SK-N-MC (cell line): Measurements from ENCODE around the gene LSAMP.
"Not testable (repeated sequence)": the region's sequence is repeated elsewhere in the genome, so short reads cannot be mapped to it uniquely, and the experiment has no call there.

Experiments used
- DNase-seq: peaks from one replicate; pipeline ENCODE4 v3.0.0-alpha.2; 2011; ENCODE audit warnings: low read depth, low spot score
- H3K27ac ChIP-seq: fragments of 200-600 bp; sonication (generic); 2 replicates; pipeline ENCODE4 v1.5.1; 2016; ENCODE audit warnings: mixed run types
- H3K36me3 ChIP-seq: fragments of 200-600 bp; sonication (generic); 2 replicates; pipeline ENCODE4 v1.6.1; 2017; ENCODE audit warnings: antibody characterized with exemption, low read length, mixed read lengths; ENCODE audit not compliant: insufficient read depth
- H3K4me3 ChIP-seq: fragments of 200-600 bp; sonication (generic); 2 replicates; pipeline ENCODE4 v1.5.1; 2016
- H3K9ac ChIP-seq: fragments of 200-600 bp; sonication (generic); 2 replicates; pipeline ENCODE4 v1.8.0; 2017; ENCODE audit warnings: mixed run types, mixed read lengths; ENCODE audit not compliant: insufficient read length
- H3K9me3 ChIP-seq: fragments of 200-600 bp; sonication (generic); 2 replicates; pipeline ENCODE4 v1.6.1; 2017; ENCODE audit warnings: low read depth, mild to moderate bottlenecking, antibody characterized with exemption, low read length, moderate library complexity, mixed read lengths
- EZH2 ChIP-seq: fragments of 200-600 bp; sonication (generic); IDR thresholded peaks from one replicate; pipeline ENCODE4 v1.6.1; 2017; ENCODE audit warnings: antibody characterized with exemption
- FOXP2 ChIP-seq: optimal IDR thresholded peaks from 2 replicates; pipeline ENCODE3; 2011; ENCODE audit warnings: mild to moderate bottlenecking, moderate library complexity; ENCODE audit not compliant: insufficient read depth; ENCODE audit errors: extremely low read length, control extremely low read depth
- POLR2AphosphoS5 ChIP-seq: IDR thresholded peaks from 2 replicates; pipeline ENCODE4 v1.6.1; 2012; ENCODE audit warnings: mild to moderate bottlenecking, low read depth, low read length, borderline replicate concordance

The LSAMP gene

DNA sequence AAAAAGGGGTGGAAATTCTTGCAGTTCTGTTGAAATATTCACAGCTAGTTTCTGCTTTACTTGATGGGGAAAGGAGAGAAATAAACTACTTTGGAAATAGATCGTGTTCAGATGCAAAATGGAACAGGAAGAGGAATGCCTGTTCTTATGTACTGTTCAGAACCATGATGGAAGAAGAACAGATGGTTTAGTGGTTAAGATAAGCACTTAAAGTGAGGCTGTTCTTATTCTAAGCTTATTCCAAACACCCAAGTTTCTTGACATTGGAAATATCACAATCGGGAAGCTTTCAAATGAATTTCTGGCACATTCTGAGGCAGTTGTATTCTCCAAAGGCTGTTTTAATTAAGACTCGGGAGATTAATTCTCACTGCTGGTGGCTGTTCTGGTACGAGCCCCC, 228.5 kb downstream of the LSAMP start:
- TF ChIP-seq POLR2AphosphoS5: no peak
- TF ChIP-seq EZH2: no peak
- no peak for TF ChIP-seq FOXP2
- Histone ChIP-seq H3K36me3 (peaks cover 15% of the 10 kb centered on the region), H3K9ac (no peak overlapping the region), H3K4me3 (no peak overlapping the region), H3K27ac (peak overlapping the region; percentile 27), H3K9me3 (no peaks in the 10 kb centered on the region)
- no peak for DNase-seq

DNA sequence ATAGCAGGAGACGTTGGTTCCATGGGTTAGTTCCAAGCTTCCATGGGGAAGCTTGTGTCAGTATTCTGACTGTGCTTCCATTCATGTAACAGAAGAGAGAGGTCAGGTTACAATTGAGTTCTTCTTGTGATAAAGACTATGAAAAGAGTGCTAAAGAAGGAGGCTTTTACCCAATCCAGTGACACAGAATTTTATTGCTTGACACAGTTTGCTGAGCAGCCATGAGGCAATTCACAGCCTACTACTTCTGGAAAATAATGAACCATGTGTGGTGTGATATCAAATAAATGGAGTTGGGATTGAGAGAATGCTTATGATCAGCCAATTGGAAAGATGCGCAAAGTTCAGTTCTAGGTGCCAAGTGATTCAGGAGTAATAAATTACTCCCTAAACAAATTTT, 233.4 kb downstream of the LSAMP start:
- TF ChIP-seq FOXP2 (no peak), POLR2AphosphoS5 (no peak), EZH2 (no peak)
- H3K36me3 ChIP-seq: peaks cover 30% of the 10 kb centered on the region
- H3K9me3 ChIP-seq: peaks cover 4% of the 10 kb centered on the region; the same call in 1 of the 2 replicates
- no peak overlapping the region for H3K27ac ChIP-seq
- H3K9ac ChIP-seq: no peak overlapping the region
- no peak overlapping the region for H3K4me3 ChIP-seq
- DNase-seq: no peak

DNA sequence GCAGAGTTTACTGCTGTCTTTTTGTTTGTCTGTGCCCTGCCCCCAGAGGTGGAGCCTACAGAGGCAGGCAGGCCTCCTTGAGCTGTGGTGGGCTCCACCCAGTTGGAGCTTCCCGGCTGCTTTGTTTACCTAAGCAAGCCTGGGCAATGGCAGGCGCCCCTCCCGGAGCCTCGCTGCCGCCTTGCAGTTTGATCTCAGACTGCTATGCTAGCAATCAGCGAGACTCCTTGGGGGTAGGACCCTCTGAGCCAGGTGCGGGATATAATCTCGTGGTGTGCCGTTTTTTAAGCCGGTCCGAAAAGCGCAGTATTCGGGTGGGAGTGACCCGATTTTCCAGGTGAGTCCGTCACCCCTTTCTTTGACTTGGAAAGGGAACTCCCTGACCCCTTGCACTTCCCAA, 236.5 kb downstream of the LSAMP start:
- H3K9ac ChIP-seq, H3K9me3 ChIP-seq, DNase-seq, H3K27ac ChIP-seq, H3K4me3 ChIP-seq: not testable (repeated sequence)
- H3K36me3 ChIP-seq: peaks cover 25% of the 10 kb centered on the region

DNA sequence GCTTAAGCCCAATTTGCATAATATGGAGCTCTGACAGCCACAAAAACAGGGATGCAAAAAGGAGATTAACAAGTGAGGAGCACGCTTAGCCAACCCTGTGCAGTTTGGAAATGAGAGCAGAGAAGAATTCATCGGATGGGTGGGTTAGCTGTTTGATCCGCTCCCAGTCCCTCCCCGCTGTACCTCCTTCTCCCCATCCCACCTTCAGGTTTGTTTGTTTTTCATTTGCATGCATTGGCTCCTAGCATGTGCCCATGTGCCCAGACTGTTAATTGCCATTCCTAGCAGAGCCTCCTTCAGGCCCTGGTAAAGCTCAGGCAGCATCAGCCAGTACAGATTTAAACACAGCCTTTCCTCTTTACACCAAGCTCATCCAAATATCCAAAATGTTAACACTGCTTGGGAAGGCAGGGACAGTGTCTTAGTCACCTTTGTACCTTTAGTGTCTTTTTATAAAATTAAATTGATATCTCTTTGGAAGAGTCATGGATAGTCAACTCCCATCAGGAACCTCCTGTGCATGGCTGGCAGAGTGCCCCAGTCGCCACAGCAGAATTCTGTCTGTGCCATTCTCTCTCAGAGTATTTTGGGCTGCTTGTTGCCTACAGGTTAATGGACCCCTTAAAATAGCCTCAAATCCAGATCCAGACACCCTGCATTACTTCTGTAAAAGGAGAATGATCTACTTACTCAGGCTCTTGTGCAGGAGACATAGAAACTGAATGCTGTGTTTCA, 244.2 kb downstream of the LSAMP start:
- Histone ChIP-seq H3K36me3 (no peaks in the 10 kb centered on the region), H3K9me3 (no peaks in the 10 kb centered on the region), H3K27ac (no peak overlapping the region), H3K9ac (no peak overlapping the region), H3K4me3 (no peak overlapping the region)
- TF ChIP-seq FOXP2 (no peak), EZH2 (no peak), POLR2AphosphoS5 (no peak)
- no peak for DNase-seq

DNA sequence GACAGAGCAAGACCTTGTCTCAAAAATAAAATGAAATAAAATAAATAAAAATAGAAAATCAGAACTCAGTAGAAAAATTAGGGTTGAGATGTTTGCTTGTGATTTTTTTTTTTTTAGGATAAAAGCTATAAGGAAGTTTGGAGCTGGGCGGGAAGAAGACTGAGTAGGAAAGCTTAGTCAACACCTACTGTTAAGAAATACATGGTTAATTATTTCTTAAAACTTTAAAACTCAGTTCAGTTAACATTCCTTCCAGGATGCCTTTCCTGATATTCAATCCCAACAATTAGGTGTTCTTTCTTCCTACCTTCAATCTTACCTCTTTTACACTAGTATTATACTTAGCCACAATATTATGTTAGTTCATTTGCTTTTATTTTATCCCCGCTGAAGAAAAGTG, 246.2 kb downstream of the LSAMP start:
- H3K36me3 ChIP-seq: no peaks in the 10 kb centered on the region
- no peaks in the 10 kb centered on the region for H3K9me3 ChIP-seq
- no peak overlapping the region for H3K27ac ChIP-seq
- TF ChIP-seq POLR2AphosphoS5 (no peak), EZH2 (no peak), FOXP2 (no peak)
- DNase-seq: no peak
- no peak overlapping the region for H3K9ac ChIP-seq
- H3K4me3 ChIP-seq: no peak overlapping the region

DNA sequence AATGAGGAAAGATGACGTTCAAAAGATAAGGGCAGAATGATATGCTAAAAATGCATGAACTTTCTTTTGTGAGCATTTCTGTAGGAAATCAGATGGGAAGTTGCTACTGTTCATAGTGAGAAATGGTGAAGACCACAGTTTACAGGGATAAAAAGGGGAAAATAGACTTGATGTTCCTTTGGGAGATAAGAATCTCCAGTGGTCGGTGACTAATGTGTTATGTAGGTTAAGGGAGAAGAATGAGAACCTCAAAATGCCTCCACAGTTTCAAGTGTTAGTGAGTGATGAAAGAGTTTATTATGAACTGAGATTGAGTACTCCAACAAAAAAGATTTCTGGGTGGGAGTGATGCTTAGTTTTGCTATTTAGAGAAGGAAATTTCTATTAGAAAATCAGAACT, 247.2 kb downstream of the LSAMP start:
- Histone ChIP-seq H3K36me3 (no peaks in the 10 kb centered on the region), H3K9me3 (no peaks in the 10 kb centered on the region), H3K4me3 (no peak overlapping the region; the same call in 1 of the 2 replicates), H3K9ac (no peak overlapping the region), H3K27ac (peak overlapping the region; percentile 56; the same call in 1 of the 2 replicates)
- no peak for TF ChIP-seq POLR2AphosphoS5
- TF ChIP-seq FOXP2: no peak
- no peak for TF ChIP-seq EZH2
- DNase-seq: no peak

DNA sequence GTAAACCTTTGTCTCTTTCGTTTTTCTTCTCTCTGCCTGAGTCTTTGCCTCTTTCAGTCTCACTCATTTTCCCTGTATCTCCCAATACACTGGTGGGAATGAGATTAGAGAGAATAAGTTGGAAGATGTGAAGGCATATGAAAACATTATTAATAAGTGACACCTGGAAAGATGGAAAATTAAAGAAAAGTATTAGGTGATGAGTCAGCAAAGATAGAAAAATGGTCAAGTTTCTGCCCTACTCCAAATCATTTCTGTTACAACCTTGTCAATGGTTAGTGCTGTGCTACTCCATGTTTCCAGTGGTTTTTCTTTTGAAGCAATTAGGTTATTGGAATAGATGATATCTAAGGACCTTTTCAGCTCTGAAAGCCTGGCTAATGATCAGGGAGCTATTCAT, 252.8 kb downstream of the LSAMP start:
- no peaks in the 10 kb centered on the region for H3K9me3 ChIP-seq
- no peak overlapping the region for H3K9ac ChIP-seq
- H3K27ac ChIP-seq: 0 out of 2 replicates have a peak overlapping the region, but pooled peaks have one; percentile 9
- no peaks in the 10 kb centered on the region for H3K36me3 ChIP-seq
- H3K4me3 ChIP-seq: no peak overlapping the region
- TF ChIP-seq EZH2 (no peak), POLR2AphosphoS5 (no peak), FOXP2 (no peak)
- no peak for DNase-seq

DNA sequence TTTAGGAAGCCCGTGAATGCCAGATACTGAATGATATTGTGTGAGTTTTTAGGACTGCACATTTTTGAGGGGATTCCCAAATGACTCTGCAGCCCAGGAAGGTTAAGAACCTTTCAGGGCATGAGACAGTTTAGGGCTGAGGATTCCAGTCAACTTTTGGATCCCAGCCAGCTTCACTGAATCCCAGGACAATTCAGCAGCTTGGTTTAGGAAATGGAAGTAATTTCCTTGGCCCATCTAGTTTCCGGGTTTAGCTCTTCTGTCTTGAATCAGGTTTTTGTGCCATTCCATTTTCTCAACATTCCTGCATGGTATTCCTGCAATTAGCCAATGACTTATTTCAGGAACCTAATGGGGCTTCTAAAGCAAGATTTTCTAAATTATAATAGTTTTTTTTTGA, 253.9 kb downstream of the LSAMP start:
- H3K27ac ChIP-seq: no peak overlapping the region
- no peak for TF ChIP-seq POLR2AphosphoS5
- no peak for TF ChIP-seq FOXP2
- TF ChIP-seq EZH2: no peak
- no peak for DNase-seq
- H3K9me3 ChIP-seq: no peaks in the 10 kb centered on the region
- no peak overlapping the region for H3K9ac ChIP-seq
- H3K36me3 ChIP-seq: no peaks in the 10 kb centered on the region
- H3K4me3 ChIP-seq: no peak overlapping the region

DNA sequence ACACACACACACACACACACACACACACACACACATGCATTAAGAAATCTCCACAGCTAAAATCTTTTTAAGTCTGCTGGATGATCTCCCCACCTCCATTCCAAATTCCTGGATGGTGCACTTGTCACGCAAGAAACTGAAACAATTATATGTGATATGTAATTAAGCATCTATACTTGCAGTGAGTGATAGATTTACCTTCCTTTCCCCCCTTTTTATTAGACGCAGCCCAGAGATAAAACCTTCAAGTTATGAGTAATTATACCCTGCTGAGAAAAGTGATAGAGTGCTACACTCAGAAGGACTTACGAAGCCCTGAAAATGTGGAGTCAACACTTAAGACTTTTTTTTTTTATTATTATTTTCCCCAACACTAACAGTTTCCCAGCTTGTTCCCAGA, 255.2 kb downstream of the LSAMP start:
- no peak for DNase-seq
- Histone ChIP-seq H3K36me3 (no peaks in the 10 kb centered on the region), H3K9ac (no peak overlapping the region), H3K4me3 (no peak overlapping the region), H3K9me3 (no peaks in the 10 kb centered on the region), H3K27ac (peak overlapping the region; percentile 93)
- TF ChIP-seq POLR2AphosphoS5 (no peak), EZH2 (no peak), FOXP2 (no peak)
